Hematopoietic multipotent progenitor cell (in vitro differentiated cells): ENCODE data around the gene MRPL55. TPM values are rescaled to one million over a fixed set of nuclear protein-coding genes. Genes with fewer than 3 reads are reported as not detected.

Experiments used
- DNase-seq, 3 donors: peaks; one replicate each; pipeline ENCODE4 v3.0.0-alpha.2; 2011 to 2015; ENCODE audit warnings: low read depth in 2 of 3, low spot score in 2 of 3
- total RNA-seq: library from RNA; depleted of rRNA; stranded (reverse); fragments of >200 nt; gene quantifications from one replicate; pipeline ENCODE4 v1.2.3, GENCODE V29; 2012

MRPL55 gene
- total RNA-seq, 1 donor, result 82.7 TPM

DNA sequence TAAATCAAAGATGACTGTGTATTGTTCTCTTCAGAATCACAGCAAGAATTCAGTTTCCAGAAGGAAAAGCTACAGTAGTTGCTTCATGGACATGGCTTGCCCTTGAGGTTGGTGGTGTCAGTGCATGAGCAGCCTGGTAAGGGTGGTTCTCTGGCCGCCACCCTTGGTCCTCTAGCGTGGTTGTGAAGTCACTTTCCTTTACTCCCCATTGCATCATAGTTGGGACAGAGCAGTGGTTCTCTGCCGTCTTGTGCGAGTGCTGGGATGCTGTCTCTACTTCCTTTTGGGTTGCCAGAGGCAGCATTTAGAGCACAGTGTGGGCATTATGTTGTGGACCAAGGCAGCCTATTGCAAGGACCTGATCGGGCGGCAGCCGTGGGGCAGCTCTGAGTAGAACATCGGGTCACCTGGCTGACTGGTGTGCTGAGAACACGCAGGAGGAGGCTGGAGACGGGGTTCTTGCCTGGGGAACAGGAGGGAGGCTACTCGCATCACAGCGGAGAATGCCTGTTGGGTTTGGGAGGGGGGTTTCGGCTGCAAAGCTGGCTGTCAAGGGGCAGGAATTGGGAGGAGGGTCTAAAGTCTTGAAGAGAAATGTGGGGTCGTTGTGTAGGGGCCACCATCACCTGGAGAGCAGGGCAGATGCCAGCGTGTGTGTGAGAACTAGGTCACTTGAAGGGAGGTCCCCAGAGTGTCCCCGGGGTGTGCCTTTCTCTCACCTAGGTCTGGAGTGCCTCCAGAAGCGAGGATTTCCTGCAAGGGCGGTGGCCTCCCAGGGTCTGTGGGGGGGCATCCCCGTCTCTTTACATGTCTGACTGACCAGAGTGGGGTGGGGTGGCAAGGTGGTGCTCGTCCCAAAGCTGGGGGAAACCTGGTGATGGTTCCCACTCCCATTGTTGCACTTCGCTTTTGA is 20.3 kb downstream of the MRPL55 start:
- DNase-seq, result no peak

DNA sequence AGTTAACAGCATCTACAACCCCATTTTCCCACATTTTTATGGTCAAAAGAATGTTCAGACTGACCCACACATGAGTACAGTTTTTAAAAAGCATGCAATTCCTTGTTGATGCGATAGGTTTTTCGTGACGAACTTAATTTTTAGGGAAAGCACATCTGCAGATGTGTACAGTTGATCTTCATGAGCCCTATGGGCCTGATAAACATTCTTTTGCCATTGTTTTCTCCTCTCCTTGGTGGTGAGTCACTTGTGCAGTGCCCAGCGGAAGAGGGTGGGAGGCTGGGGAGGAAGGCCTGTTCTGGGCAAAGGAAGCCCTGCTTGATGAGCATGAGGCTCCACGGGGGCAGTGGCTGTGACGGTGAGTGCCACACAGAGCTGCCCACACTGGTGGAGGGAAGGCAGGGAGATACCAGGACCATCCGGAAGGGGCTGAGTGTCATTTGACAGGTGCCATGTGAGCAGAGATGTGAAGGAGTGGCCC is 21.3 kb downstream of the MRPL55 start:
- peak in 2 of 3 donors; percentile 59 to 68 for DNase-seq

DNA sequence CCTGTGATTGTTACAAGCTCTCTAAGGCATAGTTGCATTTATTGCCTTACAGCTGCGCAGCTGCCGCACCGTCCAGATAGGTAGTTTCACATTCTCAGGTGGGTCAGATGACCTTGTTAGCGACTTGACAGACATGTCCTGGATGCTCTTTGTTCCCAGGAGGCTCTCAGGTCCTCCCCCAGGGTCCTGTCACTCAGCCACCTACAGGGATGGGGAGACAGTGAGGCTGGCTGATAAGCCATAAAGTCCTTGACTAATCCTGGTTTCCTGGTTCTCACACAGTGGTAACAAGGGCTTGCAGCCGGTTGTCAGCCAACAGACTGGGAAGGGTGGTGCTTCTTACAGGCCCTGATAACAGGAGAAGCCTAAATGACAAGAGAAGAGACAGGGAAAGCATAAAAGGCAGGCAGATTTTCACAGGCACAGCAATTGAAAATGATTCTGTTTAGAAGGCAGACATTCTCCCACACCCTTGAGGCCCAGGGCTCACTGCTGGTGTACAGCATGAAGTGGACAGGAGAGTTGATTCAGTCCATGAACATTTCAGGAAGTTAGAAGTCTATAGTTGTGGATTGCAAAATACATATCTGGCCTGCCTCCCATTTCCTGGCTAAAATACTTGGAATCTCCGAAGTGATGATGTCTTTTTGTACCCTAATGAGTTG is 23.7 kb downstream of the MRPL55 start:
- DNase-seq, result no peak

DNA sequence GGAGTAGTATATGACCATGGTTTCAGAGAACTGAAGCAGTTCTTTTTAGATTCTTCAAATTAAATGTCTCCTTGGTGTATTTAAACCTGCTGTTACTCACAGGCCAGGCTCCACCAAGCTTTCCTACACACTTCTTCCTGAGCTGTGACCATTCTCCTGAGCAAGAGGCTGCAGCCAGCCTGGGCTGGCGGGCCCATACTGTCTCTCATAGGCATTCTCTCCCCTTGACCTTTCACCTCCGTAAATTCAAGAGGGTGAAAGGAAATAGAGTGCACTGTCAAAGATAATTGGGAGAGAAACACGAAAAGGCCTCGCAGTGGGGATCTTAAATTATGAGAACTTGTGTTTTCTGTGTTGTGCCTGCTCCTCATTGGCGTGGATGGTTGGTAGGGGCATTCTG is 24.3 kb downstream of the MRPL55 start:
- no peak for DNase-seq

DNA sequence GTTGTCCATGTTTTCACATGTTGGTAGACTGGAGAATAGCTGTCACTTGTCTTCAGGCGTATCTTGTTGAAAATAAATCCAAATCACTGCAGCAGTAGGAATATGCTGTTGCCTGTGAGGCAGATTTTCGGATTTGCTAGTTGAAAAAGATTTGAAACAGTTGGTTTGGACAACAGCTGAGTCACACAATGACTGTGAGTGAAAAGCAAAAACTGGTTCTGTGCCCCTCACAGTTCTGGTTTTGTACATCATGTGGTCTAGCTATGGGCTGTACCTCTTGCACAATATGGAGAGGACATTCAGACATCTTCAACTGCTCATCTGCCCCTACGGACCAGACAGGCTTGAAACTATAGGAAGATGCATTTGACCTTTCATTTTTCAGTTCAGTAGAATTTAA is 24.8 kb downstream of the MRPL55 start:
- peak in 1 of 3 donors; percentile 39 for DNase-seq

DNA sequence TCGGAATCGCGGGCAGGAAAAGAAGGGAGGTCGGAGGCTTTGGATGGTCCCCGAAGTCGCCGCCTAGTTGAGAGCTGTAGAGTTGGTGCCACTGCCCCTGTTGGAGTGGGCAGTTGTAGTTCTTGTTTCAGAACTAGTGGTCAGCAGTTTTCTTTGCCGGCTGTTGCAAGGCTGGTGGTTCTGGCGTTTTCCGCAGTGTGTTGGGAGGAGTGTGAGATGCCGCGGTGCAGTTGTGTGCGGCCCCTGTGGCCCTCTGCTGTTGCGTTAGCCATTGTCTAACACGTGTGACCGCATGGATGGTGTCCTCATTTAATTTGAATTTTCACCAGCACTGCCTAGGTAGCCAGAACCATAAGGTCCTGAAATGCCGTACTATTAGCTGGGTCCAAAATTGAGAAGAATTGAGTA is 25.2 kb downstream of the MRPL55 start:
- DNase-seq, result no peak

DNA sequence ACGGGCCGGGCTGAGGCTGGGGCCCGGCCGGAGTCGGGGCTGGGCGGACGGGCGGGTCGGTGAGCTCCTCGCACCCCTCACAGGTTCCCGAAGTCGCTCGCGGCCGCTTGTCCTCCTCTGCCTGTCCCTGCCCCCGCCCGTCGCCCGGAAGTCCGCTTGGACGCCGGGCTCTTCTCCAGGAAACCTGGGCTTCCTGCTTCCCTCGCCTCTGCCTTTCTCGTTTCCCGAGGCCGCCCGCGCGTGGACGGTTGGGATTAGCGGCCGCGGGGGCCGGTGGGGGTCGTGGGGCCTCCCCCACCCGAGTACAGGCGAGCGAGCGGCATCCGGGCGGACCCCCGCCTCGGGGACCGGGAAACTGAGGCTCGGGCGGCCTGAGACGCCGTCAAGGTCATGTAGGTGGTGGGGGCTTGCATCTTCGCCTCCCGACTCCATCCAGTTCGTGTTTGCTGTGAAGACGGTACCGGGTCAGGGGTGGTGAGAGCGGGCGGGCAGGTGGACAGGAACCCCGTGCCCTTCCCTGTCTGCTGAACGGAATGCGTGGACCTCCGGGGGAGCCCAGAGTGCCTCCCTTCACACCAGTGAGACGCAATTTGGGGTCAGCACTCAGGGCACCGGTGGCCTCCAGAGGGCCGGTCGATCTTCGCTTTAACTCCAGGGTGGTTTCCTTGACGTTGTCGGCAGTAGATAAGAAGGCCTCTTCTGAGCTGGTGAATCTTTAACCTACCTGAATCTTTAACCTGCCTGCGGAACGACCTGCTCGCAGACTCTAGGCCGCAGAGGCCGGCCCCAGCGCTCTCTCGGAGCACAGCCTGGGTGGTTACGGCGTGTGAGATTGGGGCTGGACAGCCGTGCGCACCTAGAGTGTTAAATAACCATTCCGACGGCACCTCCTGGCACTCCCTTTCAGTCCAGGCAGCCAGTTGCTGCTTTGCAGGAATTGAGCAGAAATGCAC is 25.9 kb downstream of the MRPL55 start:
- no peak for DNase-seq

DNA sequence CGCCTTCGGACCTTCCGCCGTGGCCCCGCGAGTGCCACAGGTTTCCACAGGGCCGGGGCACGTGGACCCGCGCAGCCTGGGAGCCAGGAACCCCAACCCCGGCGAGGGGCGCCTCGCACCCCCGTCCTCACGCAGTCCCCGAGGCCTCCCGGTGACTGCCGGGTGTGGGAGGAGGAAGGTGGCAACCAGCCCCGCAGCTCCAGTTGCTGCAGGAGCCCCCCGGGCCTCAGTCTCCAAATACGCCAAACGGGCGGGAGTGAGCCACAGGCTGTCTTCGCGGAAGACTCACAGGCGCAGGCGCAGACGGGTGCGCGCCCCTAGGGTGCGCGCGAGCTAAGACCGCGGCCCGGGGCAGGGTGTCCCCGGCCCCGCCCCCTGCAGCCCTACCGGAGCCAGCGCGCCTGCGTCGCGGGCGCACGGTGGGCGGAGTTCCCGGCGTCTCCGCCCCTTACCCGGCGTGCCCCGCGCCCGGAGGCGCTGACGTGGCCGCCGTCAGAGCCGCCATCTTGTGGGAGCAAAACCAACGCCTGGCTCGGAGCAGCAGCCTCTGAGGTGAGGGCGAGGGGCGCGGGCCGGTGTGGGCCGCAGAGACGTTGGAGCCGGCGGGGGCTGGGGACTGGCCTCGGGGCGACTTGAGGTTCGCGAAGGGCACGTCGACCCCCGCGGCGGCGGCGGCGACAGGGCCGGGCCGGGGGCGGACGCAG is 26.7 kb downstream of the MRPL55 start, which contains the start of gene ARF1:
ARF1 (plus strand) TSS at position 495 of the 704 bp plus-strand sequence. CDS start 14,407 bp downstream, outside the sequence.
- peak; percentile 93 to 97 (median 96) for DNase-seq

DNA sequence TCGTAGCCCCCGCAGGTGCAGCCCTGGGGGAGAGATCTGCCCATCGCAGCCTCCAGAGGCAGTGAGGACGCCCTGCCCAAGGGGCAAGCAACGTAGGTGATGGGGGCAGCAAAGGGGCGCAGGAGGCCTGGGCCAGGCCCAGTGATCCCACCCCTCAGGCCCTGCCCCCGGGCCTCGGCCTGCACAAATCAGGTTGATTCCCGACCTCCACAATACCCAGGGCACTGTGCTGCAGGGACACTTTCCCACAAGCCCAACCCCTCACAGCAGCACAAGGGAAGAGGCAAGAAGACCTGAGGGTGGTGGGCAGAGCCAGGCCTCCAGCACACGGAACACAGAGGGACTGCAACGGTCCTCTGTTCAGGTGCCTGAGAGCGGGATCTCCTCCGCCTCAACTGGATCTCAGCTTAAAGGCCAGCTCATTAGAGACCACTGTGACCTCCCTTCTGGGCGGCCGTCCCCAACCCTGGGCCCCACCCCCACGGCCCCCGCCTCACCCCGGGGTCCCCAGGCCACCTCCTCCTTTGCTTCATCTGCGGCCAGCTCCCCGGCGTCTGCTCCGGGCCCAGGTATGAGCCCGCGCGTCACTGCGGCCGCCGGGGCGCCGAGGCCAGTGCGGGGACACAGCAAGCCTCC is 27.4 kb downstream of the MRPL55 start:
- no peak for DNase-seq

DNA sequence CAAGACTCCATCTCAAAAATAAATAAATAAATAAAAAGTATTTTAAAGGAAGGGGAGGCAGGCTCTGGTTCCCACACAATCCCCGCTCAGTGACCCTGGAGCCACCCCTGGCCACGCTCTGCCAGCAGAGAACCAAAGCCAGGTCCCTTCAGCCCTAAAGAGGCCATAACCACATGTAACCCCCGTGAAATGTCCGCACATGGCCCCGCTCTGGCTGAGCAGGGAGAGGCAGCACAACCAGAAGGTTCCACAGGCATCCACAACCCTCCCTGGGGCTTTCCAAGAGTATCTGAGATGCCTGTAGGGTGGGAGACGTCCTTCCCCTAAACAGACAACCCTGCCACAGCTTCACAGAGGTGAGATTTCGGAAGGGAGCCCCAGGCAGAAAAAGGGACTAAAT is 28.0 kb downstream of the MRPL55 start:
- no peak for DNase-seq

DNA sequence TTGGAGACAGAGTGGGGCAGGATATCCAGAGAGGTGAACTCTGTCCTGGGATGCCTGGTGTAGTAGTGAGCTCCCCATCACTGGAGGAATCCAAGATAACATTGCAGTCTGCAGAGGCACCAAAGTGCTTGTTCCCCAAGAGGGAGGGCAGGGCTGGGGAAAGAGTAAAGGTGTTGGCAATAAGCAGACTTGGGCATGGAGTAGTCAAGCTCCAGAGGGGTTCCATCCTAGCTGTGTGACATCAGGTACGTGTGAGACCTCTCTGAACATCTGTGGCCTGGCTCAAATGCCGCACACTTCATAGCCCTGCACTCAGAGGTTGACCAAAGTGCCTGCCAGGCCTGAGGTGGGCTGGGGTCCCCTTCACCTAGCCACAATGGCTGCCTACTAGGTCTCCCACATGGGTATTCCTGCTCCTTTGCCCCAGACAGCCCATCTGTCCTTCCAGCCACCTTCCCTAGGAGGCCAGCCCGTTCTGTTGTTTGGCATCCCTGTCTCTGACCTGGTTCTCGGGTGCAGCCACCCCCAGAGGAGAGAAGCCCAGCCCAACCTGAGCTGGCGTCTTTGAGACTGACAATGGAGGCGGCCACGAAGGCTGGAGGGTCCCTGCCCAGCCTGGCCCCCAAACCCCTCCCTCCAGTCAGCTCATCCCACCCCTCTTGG is 29.4 kb downstream of the MRPL55 start:
- no peak for DNase-seq

DNA sequence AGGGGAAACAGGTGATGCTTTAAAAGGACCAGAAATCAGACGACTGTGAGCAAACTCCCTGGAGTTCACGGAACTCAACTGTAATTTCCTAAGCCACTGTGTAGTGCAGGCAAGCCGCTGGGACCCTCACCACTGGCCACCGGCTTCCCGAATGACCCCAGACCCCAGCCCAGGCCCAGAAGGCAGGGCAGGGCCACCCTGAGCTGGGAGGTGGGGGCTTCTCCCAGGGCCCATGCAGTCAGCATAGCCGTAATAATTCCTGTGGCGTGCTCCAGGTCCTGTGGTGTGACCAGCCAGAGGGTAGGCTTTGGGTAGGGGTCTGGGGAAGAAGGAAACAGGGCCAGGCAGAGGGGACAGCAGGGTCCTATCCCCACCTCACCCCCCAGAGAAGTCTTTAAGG is 30.1 kb downstream of the MRPL55 start:
- no peak for DNase-seq

DNA sequence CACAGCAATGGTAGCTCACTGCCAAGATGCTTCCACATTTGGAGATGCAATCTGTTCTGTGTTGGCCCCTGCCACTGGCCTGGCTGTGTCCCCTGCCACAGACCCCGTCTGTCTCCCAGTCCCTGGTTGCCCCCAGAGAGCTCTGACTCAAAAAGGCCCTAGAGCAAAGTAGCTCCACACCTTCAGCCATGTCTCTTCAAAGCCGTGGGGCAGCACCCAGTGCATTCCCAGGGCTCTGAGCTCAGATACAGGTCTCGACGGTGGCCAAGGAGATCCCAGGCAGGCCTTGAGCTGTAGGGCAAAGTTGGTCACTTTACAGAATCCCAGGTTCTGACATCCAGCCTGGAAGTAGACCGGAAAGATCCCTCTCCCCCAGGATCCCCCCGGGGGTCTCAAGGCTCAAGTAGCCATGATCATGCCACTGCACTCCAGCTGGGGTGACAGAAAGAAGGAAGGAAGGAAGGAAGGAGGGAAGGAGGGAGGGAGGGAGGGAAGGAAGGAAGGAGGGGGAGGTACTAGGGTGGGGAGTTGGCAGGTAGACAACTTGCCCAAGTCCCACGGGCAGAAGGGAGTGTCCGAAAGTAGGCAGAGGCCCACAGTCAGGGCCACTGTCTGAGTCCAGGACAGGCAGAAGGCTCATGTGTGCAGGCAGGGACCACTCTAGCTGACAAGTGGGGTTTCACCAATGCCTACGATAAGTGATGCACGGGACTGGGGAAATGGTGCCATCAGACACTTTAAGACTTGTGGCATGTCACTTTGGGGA is 31.4 kb downstream of the MRPL55 start:
- no peak for DNase-seq

DNA sequence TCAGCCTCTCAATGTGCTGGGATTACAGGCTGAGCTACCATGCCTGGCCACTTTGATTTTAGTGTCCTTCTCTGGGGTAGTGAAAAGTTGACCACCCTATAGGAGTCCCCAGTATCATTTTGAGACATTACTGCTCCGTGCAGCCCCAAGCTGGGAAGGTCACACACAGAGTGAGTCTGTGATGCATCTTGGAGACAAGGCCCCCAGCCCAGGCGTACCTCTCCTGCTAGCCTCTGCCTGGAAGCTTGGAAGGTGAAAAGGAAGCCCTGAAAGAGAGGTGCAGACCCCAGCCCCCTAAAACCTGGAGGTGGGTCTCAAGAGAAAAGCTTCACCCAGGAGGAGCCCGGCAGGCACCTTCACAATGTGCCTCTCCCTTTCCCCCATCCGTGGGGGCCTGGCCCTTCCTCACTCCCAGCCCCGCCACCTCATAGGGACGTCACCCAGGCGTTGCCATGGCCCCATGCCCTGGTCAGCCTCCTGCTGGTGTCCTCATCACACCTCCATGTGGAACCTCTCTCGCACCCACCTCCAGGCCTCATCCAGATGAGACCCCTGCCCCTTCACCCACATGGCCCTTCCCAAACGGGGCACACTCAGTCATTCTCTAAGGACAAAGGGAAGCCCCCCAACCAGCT is 32.2 kb downstream of the MRPL55 start:
- DNase-seq, result no peak

DNA sequence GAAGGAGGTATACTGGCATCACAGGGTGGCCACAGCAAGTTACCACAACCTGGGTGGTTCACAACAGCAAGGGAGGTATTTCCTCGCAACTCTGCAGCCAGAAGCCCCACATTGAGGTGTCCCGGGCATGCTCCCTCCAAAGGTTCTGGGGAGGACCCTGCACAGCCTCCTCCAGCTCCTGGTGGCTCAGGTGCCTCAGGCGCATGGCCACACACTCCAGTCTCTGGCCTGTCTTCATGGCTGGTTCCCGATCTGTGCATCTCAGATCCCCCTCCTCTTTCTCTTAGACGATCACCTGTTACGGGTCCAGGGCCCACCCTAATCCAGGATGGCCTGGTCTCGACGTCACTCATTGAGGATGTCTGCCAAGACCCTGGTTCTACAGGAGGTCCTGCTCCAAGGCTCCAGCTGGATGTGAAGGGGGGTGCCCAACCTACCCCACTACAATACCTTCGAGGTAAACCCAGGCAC is 33.3 kb downstream of the MRPL55 start:
- DNase-seq, result no peak

DNA sequence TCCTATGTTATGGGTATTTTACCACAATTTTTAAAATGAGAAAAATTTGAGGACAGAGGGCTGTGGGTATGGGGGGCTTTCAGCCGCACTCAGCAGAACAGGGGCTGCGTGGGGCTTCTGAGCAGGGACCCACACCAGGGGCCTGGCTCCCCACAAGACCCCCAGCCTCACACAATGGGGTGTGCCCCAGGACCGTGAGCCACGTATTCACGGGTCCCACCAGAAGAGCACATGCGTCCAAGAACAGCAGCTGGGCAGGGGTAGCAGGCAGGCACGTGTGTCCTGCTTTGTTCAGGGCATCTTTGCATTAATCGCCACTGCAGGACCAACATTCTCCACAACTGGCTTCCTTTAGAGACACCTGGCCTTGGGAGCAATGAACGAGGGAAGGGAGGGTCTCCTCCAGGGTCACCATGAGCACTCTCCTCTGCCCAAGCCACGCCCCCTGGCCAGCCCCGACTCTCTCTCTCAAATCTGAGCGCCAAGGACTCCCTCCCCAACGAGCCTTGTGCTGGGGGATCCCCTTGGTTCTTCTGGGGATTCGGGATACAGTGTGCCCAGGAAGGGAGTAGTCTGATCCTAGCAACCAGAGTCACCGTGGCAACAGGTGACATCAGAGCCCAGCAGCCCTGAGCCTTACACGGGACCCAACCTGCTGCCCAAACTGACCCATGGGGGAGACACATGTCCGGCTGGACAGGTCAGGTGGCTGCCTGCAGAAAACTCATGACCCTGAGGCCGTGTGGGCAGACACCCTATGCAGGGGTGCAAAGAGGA is 34.0 kb downstream of the MRPL55 start:
- no peak for DNase-seq
